Embryonic facial prominence (tissue), 1 donor: ENCODE data around the gene NCBP2.
"Not testable (repeated sequence)": the region's sequence is repeated elsewhere in the genome, so short reads cannot be mapped to it uniquely, and the experiment has no call there.

Experiments used
- DNase-seq: peaks from one replicate; pipeline ENCODE4 v3.0.0-alpha.2; 2016; ENCODE audit errors: extremely low spot score

NCBP2 gene

GRCh38 chr3:196968233-196969133 is 26.2 kb upstream of the NCBP2 start, which contains the start of gene PIGZ:
Gene PIGZ (minus strand): TSS chr3:196968833. CDS start chr3:196952031, 16,802 bp downstream.
- DNase-seq: no peak

GRCh38 chr3:196967412-196968232 is 25.3 kb upstream of the NCBP2 start:
- DNase-seq: no peak

DNA sequence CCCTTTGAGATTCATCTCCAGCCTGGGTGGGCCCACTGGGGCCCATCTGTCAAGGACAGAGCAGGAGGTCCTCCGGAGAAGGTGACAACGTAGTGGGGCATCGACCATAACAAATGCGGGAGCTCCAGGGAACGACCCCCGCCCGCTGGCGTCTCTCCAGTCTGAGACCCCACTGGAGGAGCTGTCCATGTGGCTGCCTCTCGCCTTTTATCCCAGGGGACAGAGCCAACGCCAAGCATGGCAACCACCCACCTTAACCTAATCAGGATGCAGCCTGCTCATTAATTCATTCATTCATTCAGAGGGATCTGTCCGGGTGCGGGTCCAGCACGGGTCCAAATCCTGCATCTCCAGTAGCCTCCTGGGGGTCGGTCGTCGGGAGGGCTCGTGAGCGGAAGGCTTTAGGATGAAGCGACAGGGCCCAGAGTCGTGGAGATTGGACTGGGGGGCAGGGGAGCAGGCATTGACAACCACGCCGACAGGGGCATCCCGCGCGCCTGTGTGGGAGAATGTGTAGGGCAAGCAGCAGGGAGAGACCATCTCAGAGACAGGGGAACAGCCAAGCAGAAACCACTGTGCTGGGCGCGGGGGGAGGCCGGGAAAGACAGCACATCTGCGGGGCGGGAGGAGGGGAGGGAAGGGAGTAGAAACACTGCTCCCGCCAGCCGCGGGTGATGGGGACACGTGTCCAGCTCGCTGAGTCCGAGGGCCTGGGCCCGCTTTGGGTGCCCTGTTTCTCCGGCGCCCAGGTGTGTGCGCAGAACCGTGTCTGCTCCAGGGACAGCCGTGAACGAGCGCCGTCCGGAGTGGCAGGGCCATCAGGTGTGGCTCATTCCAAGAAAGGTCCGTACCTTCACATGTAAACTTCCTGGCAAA is 24.4 kb upstream of the NCBP2 start:
- no peak for DNase-seq

DNA sequence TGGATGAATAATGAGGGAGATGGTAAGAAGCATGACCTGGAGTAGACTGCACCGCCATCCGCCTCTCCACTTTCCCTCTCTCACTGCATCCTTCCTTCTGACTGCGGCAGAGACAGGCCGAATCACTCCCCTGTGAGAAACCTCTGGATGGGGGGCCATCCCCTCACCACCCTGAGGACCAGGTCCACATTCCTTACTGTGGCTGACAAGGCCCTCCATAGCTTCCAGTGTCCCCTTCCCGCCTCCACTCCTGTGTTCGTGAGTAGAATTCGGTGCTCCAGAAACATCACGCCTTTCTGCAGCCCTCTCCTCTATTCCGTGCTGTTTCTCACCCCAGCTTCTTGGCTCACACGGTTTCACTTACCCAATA is 23.5 kb upstream of the NCBP2 start:
- no peak for DNase-seq

GRCh38 chr3:196965112-196965803 is 22.9 kb upstream of the NCBP2 start:
- no peak for DNase-seq

DNA sequence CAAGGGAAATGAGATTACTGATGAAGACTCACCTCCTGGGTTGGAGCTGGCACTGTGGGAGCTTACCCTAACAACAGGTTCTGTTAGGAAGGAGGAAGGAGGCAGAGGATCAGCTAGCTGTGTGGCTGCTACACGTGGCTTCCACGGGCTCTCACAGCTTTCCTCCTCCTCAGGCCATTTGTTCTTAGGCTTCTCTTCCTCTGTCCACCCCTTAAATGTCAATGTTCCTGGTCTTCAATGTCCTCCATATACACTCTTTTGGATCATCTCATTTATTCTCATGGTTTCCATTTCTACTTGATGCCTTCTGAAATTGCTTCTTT is 21.3 kb upstream of the NCBP2 start:
- DNase-seq: no peak

GRCh38 chr3:196962930-196963630 is 20.8 kb upstream of the NCBP2 start:
- no peak for DNase-seq

- DNase-seq: no peak
Observed at GRCh38 chr3:196962108-196962929, 20.0 kb upstream of the NCBP2 start.

DNA sequence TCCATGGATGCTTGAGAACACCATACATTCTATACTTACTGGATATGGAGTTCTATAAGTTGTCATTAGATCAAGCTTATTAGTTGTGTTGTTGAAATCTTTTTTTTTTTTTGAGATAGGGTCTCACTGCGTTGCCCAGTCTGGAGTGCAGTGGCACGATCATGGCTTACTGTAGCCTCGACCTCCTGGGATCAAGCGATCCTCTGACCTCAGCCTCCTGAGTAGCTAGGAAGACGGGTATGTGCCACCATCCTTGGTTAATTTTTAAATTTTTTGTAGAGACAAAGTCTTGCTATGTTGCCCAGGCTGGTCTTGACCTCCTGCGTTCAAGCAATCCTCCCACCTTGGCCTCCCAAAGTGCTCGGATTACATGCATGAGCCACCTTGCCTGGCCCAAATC is 12.5 kb upstream of the NCBP2 start:
- DNase-seq: no peak

GRCh38 chr3:196951371-196951770 is 9.0 kb upstream of the NCBP2 start:
- DNase-seq: no peak

- DNase-seq: no peak
Observed at GRCh38 chr3:196949750-196950149, 7.4 kb upstream of the NCBP2 start.

DNA sequence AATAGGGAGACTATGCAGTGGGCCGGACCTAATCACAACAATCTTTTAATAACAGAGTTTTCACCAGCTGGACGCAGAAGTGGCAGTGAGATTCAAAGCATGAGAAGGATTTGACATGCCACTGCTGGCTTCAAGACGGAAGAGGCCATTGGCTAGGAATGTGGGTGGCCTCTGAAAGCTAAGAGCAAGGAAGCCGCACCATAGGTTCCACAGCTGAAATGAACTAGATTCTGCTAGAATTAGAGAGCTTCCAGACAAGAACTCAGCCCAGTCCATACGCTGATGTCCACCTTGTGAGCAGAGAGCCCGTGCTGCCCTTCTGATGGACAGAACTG is 6.9 kb upstream of the NCBP2 start:
- DNase-seq: no peak

DNA sequence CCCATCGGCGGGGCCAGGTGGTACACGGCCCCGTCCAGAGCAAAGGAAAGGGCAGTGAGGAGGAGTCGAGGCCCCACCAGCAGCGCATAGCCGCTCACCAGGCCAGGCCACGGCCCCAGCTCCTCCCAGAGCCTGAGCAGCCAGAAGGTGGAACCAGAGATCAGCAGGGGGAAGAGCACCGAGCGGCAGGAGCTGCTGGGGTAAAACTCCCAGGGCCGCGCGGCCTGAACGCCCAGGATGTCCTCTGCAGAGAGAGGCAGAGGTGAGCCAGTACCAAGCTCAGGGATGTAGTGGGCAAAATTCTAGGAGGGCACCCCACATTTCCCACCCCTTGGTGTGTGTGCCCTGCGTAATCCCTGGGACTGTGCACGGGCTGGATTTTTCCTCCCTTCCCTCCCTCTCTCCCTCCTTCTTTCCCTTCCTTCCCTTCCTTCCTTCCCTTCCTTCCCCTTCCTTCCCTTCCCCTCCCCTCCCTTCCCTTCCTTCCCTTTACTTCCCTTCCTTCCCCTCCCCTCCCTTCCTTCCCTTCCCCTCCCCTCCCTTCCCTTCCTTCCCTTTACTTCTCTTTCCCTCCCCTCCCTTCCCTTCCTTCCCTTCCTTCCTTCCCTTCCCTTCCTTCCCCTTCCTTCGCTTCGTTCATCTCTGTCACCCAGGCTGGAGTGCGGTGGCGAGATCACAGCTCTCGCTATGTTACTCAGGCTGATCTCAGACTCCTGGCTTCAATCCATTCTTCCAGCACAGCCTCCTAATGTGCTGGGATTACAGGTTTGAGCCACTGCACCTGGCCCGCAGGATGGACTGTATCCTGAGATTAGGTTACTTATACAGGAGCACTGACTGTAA is 6.3 kb upstream of the NCBP2 start:
- DNase-seq: no peak

GRCh38 chr3:196947860-196948441 is 5.6 kb upstream of the NCBP2 start:
- no peak for DNase-seq

GRCh38 chr3:196947136-196947859 is 5.0 kb upstream of the NCBP2 start:
- DNase-seq: no peak

- DNase-seq: not testable (repeated sequence)
Observed at GRCh38 chr3:196944037-196944790, 1.9 kb upstream of the NCBP2 start.

DNA sequence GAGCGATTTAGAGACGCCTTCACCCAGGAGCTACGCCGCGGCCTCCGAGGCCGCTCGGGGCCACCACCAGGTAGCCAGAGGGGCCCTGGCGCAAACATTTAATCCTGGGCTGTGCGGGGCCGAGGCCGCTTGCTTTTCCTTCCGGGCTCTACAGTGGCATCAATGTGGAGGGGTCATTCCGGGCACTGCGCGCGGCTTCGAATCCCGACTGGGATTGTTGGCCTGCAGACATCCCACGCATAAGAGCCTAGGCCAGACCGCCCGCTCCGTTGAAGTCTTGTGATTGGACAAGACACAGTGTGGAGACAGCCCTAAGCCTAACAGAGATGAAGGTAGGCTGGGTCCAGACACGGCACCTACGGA is 568 bp upstream of the NCBP2 start:
- DNase-seq: no peak
